H1 (cell line): Measurements from ENCODE around the gene PIK3R5.

Experiments used
- ATF3 ChIP-seq: IDR thresholded peaks from 2 replicates; pipeline ENCODE4 v1.6.1; 2011; ENCODE audit warnings: low read depth, mild to moderate bottlenecking, low read length; ENCODE audit not compliant: insufficient read depth
- CTCF ChIP-seq, 3 experiments: IDR thresholded peaks; 1 replicate in 2 of 3; 2 replicates in 1 of 3; pipeline versions ENCODE4 v1.5.1 to v1.6.1; 2011; ENCODE audit warnings: low read length in 3 of 3, mild to moderate bottlenecking in 3 of 3, inconsistent platforms in 2 of 3, low read depth in 1 of 3, moderate library complexity in 1 of 3; ENCODE audit not compliant: insufficient read depth in 1 of 3; ENCODE audit errors: control extremely low read depth in 1 of 3
- EGR1 ChIP-seq: IDR thresholded peaks from 2 replicates; pipeline ENCODE4 v1.6.1; 2011; ENCODE audit warnings: low read depth, low read length, borderline replicate concordance
- EP300 ChIP-seq, 2 experiments: IDR thresholded peaks; 1 replicate in 1 of 2; 2 replicates in 1 of 2; pipeline ENCODE4 v1.6.1; 2011 to 2012; ENCODE audit warnings: low read depth in 2 of 2, low read length in 2 of 2, mild to moderate bottlenecking in 2 of 2, borderline replicate concordance in 1 of 2, inconsistent platforms in 1 of 2, moderate library complexity in 1 of 2
- HDAC2 ChIP-seq, 2 experiments: fragments of 300-600 bp in 1 of 2; sonication (generic) in 1 of 2; IDR thresholded peaks; 2 replicates each; pipeline ENCODE4 v1.6.1; 2011 to 2012; ENCODE audit warnings: low read depth in 2 of 2, low read length in 2 of 2, mild to moderate bottlenecking in 2 of 2, moderate library complexity in 2 of 2, borderline replicate concordance in 1 of 2, inconsistent platforms in 1 of 2
- JUN ChIP-seq: IDR thresholded peaks from 2 replicates; pipeline ENCODE4 v1.6.1; 2011; ENCODE audit warnings: low read depth, mild to moderate bottlenecking, improper control_type of control experiment, low read length
- POLR2A ChIP-seq, 2 experiments: IDR thresholded peaks; 1 replicate in 1 of 2; 2 replicates in 1 of 2; pipeline ENCODE4 v1.6.1; 2011; ENCODE audit warnings: low read depth in 2 of 2, low read length in 2 of 2, mild to moderate bottlenecking in 2 of 2; ENCODE audit errors: control extremely low read depth in 1 of 2
- POLR2AphosphoS5 ChIP-seq: IDR thresholded peaks from 2 replicates; pipeline ENCODE4 v1.6.1; 2011; ENCODE audit warnings: low read depth, low read length
- SIN3A ChIP-seq, 2 experiments: IDR thresholded peaks in 1 of 2; conservative IDR thresholded peaks in 1 of 2; 2 replicates each; pipeline ENCODE4 v1.6.1; 2011 to 2012; ENCODE audit warnings: low read length in 2 of 2, improper control_type of control experiment in 1 of 2, low read depth in 1 of 2, mild to moderate bottlenecking in 1 of 2
- TBP ChIP-seq: IDR thresholded peaks from 2 replicates; pipeline ENCODE4 v1.6.1; 2011; ENCODE audit warnings: low read depth, low read length, improper control_type of control experiment
- TCF12 ChIP-seq: IDR thresholded peaks from 2 replicates; pipeline ENCODE4 v1.6.1; 2011; ENCODE audit warnings: low read depth, mild to moderate bottlenecking, low read length
- ZNF274 ChIP-seq: IDR thresholded peaks from 2 replicates; pipeline ENCODE4 v1.7.0; 2012; ENCODE audit warnings: low read length, borderline replicate concordance; ENCODE audit errors: extremely low read depth

- TF ChIP-seq EP300 (IDR thresholded peaks at IDR 0.05; ENCODE audit: borderline replicate concordance in 1 of 2, low read depth in 2 of 2, low read length in 2 of 2) (no peak), EGR1 (no peak), CTCF (IDR thresholded peaks at IDR 0.05; ENCODE audit: control extremely low read depth in 1 of 3, insufficient read depth in 1 of 3, low read depth in 1 of 3, low read length in 3 of 3) (no peak), ATF3 (no peak), TCF12 (no peak), ZNF274 (no peak), TBP (no peak), JUN (no peak), POLR2AphosphoS5 (no peak), POLR2A (IDR thresholded peaks at IDR 0.05; ENCODE audit: control extremely low read depth in 1 of 2, low read depth in 2 of 2, low read length in 2 of 2) (no peak), HDAC2 (IDR thresholded peaks at IDR 0.05; ENCODE audit: borderline replicate concordance in 1 of 2, low read depth in 2 of 2, low read length in 2 of 2) (no peak), SIN3A (conservative IDR thresholded peaks at IDR 0.05 in 1 of 2, IDR thresholded peaks at IDR 0.05 in 1 of 2; ENCODE audit: low read depth in 1 of 2, low read length in 2 of 2) (no peak)
Measured at GRCh38 chr17:8949061-8949661, 16.3 kb downstream of the PIK3R5 start.
